NCI-H524 treated with DMSO at 0.1 percent for 48 hours (cell line): ENCODE measurements around the gene ZNF784.

Experiments
- DNase-seq: peaks from one replicate; lab custom pipeline; 2025; lab: John Stamatoyannopoulos, UW

The ZNF784 gene

DNA sequence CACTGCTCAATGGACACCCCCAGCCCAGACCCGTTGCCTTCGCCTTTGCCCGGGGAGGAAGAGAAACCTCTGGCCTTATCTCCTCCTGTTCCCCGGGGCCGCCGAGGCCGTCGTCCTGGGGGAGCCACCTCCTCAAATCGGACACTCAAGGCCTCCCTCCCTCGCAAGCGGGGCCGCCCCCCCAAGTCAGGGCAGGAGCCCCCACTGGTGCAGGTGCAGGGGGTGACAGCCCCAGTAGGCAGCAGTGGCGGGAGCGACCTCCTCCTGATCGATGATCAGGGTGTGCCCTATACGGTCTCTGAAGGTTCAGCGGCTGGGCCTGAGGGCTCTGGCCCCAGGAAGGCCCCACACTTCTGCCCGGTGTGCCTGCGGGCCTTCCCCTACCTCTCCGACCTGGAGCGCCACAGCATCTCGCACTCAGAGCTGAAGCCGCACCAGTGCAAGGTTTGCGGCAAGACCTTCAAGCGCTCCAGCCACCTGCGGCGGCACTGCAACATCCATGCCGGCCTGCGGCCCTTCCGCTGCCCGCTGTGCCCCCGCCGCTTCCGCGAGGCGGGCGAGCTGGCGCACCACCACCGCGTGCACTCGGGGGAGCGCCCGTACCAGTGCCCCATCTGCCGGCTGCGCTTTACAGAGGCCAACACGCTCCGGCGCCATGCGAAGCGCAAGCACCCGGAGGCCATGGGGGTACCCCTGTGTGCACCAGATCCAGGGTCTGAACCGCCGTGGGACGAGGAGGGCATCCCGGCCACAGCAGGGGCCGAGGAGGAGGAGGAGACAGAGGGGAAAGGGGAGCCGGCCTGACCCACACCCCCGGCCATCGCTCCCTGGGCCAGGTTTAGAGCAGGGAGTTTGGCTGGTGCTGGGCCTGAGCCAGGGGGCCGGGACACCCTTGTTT, 22.0 kb downstream of the ZNF784 start:
- DNase-seq: no peak

DNA sequence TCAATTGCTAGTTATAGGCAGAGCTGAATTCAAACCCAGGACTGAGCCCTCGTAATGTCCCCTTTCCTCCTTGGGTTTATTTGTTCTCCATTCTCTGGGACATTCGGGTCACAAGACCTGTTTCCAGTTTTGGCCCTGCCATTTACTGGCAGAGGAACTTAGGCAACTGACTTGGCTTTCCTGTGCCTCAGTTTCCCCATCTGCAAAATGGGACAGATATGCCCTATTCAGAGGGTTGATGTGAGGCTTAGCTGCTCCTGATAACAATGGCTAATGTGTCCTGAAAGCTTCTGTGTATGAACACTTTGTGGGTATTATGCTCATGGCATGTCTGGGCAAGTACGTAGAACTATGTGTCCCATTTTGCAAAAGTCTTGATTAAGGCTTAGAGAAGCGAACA, 23.3 kb downstream of the ZNF784 start:
- DNase-seq: no peak

DNA sequence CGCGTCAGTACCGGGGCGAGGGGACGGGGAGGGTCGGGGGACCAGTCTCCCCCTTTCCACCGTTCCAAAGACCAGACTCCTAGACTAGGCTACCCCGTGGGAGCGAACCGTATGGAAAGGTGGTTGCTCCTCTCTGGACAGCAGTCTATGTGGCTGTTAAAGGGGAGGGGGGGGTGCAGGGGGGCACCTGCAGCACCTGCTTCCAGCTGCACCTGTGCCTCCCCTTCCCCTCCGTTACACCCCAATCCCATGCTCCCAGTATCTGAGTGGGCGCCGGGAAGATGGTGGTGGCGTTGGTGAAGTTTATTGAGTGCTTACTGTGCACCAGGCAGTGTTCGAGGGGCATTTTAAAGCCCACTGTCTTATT, 23.7 kb downstream of the ZNF784 start:
- no peak for DNase-seq

DNA sequence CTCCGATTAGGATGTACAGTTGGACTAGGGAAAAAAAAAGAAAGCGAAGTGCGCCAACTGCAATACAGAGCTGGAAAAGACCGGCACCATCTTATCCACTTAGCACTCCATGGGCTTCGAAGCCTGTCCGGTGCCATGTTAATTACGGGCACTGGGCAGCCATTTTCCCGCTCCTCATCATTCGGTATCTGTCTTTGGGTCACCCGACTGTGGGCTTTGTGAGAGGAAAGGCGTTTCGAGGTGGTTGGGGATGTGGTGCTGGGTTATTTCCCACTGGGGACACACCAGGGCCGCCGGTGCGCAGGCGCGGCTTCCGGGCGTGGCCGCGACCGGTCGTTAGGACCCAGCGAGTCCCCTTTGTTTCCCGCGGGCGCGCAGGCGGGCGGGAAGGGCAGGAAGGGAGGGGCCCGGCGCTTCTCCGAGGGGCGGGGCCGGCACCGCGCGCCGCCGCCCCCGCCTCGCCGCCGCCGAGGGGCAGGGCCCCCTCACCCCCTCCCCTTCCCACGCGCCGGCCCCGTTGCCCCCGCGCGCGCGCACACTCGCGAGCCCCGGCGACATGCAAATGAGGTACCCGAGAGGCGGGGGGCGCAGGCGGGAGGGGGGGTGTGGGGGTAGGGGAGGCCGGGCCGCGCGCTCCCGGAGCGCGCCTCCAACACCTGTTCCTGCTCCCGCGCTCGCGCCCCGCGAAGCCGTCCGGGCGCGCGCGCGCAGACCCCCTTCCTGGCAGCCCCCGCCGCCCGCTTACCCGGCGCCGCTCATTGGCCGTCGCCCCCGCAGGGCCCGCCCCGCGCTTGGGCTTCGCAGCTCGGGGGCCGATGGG, 24.3 kb downstream of the ZNF784 start, which contains the start of gene ZNF524:
ZNF524 (plus strand) TSS at position 447 of the 820 bp plus-strand sequence. CDS start 1,825 bp downstream, outside the sequence.
- DNase-seq: peak; percentile 90

DNA sequence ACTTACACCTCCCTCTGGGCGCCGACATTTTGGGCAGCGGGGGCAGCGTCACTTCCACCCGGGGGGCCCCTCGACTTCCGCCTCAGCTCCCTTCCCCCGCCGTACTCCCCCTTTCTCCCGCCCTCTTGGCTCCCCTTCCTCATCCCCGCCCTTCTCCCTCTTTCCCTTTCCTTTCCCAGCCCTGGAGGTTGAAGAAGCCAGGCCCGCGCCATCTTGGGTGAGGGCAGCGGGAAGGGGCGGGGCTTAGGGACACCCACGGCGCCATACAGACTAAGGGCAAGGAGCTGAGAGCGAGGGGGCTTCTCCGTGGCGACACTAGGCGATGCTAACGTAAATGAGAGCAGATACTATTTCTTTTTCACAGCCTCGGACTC, 24.9 kb downstream of the ZNF784 start, which contains the start of gene FIZ1:
FIZ1 (minus strand) TSS at position 50 of the 374 bp plus-strand sequence. CDS start 1,652 bp downstream, outside the sequence.
- DNase-seq: peak; percentile 95

GRCh38 chr19:55598719-55599467, 25.5 kb downstream of the ZNF784 start:
- peak; percentile 53 for DNase-seq

GRCh38 chr19:55598034-55598433, 26.3 kb downstream of the ZNF784 start:
- no peak for DNase-seq

- DNase-seq: no peak
Measured at GRCh38 chr19:55597501-55597921, 26.9 kb downstream of the ZNF784 start.

- no peak for DNase-seq
Measured at GRCh38 chr19:55596304-55596703, 28.1 kb downstream of the ZNF784 start.

DNA sequence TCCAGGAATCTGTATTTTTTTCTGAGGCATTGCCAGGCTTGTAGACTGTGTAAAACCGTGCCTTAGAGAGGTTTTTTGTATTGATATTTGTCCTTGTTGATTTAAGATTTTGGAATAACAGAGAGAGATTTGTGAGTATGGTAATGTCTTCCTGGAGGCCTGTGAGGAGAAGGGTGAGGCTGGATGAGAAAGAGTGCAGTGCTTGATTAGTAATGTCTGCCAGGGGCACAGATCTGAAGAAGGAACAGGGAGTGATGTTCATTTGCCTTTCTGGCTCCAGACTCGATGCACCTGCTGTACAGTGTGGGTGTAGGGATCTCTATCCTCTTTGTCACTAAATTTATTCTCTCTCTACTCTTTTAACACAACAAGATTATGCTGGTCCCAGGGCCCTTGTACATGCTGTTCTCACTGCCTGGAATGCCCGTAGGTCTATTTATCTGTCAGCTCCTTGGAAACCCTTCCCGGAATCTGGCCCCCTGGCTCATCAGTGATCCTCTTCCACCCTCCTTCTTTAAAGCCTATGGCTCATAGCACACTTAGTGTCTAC, 29.3 kb downstream of the ZNF784 start:
- no peak for DNase-seq

DNA sequence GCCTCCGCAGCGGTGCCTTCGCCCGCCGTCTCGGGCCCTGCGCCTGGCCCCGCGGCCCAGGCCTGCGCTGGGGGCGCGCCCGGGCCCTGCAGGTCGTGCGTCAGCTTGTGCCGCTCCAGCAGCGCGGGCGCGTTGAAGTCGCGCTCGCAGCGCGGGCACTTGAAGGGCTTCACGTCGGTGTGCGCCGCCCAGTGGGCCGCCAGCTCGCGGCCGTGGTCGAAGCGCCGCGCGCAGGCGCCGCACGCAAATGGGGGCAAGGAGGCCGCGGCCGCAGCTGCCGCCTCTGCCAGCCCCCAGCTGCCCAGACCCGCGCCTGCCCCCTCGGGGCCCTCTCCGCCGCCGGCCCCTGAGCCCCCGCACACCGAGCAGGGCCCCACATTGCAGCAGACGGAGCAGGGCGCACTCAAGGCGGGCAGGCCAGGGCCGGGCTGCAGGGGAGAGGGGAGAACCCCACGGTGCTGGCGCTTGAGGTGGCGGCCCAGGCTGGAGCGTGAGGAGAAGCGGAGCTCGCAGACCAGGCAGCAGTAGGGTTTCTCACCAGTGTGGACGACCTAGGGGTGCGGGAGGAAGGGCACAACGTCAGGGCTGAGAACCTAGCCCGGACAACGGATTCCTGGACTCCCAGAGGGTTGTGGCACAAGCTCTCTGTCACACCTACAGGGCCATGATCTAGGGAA, 31.1 kb downstream of the ZNF784 start:
- DNase-seq: no peak

GRCh38 chr19:55592391-55593090, 31.8 kb downstream of the ZNF784 start:
- DNase-seq: no peak

DNA sequence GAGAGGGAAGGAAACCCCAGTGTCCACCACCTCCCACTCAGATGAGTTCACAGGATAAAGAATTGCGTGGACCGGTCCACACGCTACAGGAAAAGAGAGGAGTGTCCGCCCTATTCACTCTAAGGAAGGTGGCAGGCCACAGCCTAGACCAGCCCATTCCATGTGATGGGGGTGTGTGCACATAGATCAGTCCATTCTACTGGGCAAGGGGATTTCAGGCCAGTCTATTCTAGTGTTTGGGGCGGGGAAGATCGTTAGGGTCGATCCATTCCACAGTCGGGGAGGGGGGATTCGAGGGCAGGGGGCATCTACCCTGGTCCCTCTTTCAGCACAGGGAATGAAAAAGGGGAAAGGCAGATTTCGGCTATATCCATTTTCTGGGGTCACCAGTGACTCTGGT, 32.8 kb downstream of the ZNF784 start:
- DNase-seq: no peak

DNA sequence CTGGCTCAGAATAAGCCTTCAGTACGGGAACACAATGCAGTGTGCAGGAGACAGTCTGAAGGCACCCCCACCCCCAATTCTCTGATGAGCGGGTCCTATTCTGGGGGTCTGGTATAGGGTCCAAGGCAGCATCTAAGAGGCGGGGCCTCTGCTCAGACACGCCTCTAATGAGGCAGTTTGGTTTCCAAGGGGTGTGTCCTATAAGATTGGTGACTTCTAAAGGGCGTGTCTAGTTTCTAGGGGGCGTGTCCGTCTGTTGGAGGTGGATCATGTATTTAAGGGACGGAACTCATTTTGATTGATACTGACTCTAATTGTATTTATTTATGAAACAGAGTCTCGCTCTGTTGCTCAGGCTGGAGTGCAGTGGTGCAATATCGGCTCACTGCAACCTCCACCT, 33.7 kb downstream of the ZNF784 start:
- DNase-seq: no peak

DNA sequence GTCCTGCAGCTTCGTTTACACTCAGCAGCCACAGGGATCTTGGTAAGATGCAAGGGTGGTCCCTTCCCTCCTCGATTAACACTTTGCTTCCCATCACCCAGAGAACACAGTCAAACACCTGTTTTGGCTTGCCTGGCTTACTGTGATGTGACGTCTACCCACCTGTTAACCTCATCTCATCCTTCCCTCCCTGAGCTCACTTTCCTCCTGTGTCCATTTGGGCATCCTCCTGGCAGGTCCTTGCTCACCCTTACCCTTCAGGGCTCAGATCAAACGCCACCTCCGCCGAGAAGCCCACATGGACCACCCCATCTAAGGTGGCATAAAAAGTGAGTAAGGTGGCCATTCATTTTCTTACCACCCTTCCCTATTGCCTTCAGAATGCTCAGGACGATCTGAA, 34.3 kb downstream of the ZNF784 start:
- DNase-seq: no peak

GRCh38 chr19:55588738-55589137, 35.6 kb downstream of the ZNF784 start:
- DNase-seq: no peak

DNA sequence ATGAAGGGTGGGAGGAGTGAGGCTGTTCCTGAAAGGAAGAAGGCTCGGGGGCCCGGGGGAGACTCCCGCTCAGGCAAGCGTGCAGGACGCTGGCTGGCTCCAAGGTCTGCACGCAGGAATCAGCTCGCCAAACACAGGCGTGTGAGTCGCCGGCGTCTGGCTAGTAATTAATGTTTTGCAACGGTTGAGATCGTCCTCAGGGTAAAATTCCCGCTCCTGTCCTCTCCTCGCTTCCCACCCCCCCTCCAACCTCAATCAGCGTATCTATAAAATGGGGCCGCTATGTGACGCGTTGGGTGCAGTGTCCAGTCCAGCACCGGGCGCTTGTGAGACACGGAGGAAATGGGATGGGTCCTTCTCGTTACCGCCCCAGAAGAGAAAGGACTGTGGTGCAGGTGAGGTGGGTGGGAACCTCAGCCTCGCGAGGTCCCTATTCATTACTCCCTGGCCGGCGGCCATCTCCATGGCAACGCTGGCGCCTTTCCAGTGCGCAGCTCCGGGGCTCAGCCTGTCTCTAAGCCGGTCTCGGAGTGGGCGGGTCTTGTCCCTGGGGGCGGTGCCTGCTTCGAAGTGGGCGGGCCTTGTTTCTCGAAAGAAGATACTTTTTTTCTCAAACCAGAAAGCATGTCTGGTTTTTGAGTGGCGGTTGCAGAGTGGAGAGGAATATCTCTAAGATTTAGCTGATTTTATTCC, 37.2 kb downstream of the ZNF784 start:
- DNase-seq: peak; percentile 64

DNA sequence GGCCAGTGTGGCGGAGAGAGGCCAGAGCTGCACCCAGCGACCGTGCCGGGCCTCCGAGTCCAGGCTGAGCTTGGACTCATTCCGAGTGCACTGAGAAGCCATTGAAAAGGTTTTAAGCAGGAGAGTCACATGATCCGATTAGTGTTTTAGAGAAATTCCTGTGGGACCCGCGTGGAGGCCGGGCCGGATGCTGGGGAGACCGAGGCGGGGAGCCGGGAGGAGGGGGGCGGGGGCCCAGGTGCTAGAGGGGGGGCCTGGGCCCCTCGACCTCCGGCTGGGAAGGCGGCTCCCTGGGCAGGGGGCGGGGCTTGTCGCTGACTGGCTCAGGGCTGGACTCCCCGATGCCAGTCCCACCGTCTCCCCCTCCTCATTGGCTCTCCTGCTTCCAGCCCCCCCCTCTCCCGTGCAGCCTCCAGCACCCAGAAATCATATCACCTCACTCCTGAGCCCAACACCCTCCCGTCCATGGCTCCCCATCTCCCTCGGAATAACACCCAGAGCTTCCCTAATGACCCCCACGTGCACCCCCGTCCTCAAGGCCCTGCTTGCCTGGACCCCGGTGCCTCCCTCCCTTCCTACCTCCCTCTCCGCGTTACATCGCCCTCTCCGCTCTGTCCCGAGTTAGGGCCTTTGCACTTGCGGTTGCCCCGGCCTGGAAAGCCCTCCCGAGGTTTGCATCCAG, 38.6 kb downstream of the ZNF784 start:
- peak; percentile 68 for DNase-seq

GRCh38 chr19:55584871-55585270, 39.5 kb downstream of the ZNF784 start:
- no peak for DNase-seq
